Breast epithelium (tissue), 4 donors: ENCODE results near the gene PDE4D. TPM values are rescaled to one million over a fixed set of nuclear protein-coding genes. Genes with fewer than 3 reads are reported as not detected.

Experiments used
- DNase-seq, 2 donors: peaks; one replicate each; pipeline ENCODE4 v3.0.0-alpha.2; 2019; ENCODE audit warnings: low spot score in 2 of 2
- H3K27ac ChIP-seq, 2 donors: fragments of 200-600 bp; sonication (generic) in 1 of 2; one replicate each; pipeline ENCODE4 v1.5.1; 2016 to 2019; ENCODE audit warnings: mild to moderate bottlenecking in 1 of 2
- H3K27me3 ChIP-seq, 2 donors: fragments of 200-600 bp; sonication (generic) in 1 of 2; one replicate each; pipeline versions ENCODE4 v1.5.1 to v1.6.0; 2017 to 2019; ENCODE audit warnings: control low read depth in 1 of 2, mild to moderate bottlenecking in 1 of 2
- H3K36me3 ChIP-seq: fragments of 200-600 bp; one replicate; pipeline ENCODE4 v1.5.1; 2019
- H3K4me1 ChIP-seq, 2 donors: fragments of 200-600 bp; sonication (generic); one replicate each; pipeline ENCODE4 v1.5.1; 2016 to 2019; ENCODE audit warnings: control low read depth in 1 of 2
- H3K4me3 ChIP-seq, 3 donors: fragments of 200-600 bp; sonication (generic); 1 replicate in 2 of 3; 2 replicates in 1 of 3; pipeline ENCODE4 v1.5.1; 2016 to 2019; ENCODE audit warnings: mild to moderate bottlenecking in 3 of 3, moderate library complexity in 2 of 3
- H3K9me3 ChIP-seq, 2 donors: fragments of 200-600 bp; sonication (generic) in 1 of 2; one replicate each; pipeline ENCODE4 v1.5.1; 2016 to 2019; ENCODE audit warnings: control low read depth in 1 of 2
- POLR2A ChIP-seq: fragments of 450-650 bp; IDR thresholded peaks from one replicate; pipeline ENCODE4 v1.6.1; 2016; ENCODE audit warnings: antibody characterized with exemption, mild to moderate bottlenecking, moderate library complexity
- POLR2AphosphoS5 ChIP-seq, 3 donors: sonication (generic); formaldehyde crosslinking; IDR thresholded peaks; one replicate each; pipeline ENCODE4 v1.6.1; 2017; ENCODE audit warnings: antibody characterized with exemption in 3 of 3
- intact Hi-C: fragments of 100-400 bp; cut with DNase I; formaldehyde crosslinking; loops from one replicate; pipeline ENCODE4 v1.15.1; 2023; ENCODE audit warnings: low total_unique reads
- total RNA-seq, 3 donors: library from RNA; depleted of rRNA; stranded (reverse); fragments of >200 nt; gene quantifications; one replicate each; pipeline ENCODE4 v1.1.0, GENCODE V29; 2016
- TF ChIP-seq, protein P1 (sequence below), 3 donors: fragments of 450-650 bp; IDR thresholded peaks; one replicate each; pipeline ENCODE4 v1.5.1; 2016 to 2017; ENCODE audit warnings: antibody characterized with exemption in 3 of 3, mild to moderate bottlenecking in 3 of 3, moderate library complexity in 3 of 3

PDE4D gene
- total RNA-seq, 3 donors from 2014 or later = 14.4 to 37.4 (median 28.2) TPM

DNA sequence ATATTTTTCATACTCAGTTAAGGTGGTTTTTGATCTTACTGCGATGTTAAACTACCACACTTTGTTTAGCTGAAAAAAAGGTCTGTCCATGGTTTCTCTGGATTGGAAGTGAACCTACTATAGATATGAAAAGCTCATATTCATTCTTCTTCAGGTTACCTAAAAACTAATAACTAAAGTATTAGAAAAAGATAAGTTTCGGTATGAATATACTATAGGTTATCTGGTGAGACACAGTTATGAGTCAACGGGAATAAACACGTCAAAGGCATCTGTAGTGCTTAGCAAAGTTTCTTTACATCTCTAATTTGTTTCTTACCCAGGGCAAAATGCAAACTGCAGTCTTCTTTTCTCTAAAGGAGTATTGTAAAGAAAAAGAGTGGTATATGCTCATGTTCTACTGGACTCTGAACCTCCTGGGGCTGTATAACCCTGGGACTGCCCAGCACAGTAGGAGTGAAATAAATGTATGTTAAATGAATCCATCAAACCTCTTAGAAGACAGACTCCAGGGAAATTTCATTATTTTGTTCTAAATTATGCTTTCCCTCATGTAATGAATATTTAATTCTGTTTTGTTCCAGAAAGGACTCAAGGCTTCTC lies 521.9 kb downstream of the PDE4D start:
- no peaks in the 10 kb centered on the region for H3K9me3 ChIP-seq
- intact Hi-C loops = no loop called here
- H3K4me1 ChIP-seq = no peaks in the 10 kb centered on the region
- H3K4me3 ChIP-seq = no peak overlapping the region
- H3K36me3 ChIP-seq = no peaks in the 10 kb centered on the region
- no peak overlapping the region for H3K27ac ChIP-seq
- H3K27me3 ChIP-seq = no peaks in the 10 kb centered on the region
- DNase-seq = no peak
- TF ChIP-seq POLR2AphosphoS5 (IDR thresholded peaks at IDR 0.05) (no peak), POLR2A (no peak)
- TF ChIP-seq, protein P1, sequence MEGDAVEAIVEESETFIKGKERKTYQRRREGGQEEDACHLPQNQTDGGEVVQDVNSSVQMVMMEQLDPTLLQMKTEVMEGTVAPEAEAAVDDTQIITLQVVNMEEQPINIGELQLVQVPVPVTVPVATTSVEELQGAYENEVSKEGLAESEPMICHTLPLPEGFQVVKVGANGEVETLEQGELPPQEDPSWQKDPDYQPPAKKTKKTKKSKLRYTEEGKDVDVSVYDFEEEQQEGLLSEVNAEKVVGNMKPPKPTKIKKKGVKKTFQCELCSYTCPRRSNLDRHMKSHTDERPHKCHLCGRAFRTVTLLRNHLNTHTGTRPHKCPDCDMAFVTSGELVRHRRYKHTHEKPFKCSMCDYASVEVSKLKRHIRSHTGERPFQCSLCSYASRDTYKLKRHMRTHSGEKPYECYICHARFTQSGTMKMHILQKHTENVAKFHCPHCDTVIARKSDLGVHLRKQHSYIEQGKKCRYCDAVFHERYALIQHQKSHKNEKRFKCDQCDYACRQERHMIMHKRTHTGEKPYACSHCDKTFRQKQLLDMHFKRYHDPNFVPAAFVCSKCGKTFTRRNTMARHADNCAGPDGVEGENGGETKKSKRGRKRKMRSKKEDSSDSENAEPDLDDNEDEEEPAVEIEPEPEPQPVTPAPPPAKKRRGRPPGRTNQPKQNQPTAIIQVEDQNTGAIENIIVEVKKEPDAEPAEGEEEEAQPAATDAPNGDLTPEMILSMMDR (IDR thresholded peaks at IDR 0.05) = no peak

DNA sequence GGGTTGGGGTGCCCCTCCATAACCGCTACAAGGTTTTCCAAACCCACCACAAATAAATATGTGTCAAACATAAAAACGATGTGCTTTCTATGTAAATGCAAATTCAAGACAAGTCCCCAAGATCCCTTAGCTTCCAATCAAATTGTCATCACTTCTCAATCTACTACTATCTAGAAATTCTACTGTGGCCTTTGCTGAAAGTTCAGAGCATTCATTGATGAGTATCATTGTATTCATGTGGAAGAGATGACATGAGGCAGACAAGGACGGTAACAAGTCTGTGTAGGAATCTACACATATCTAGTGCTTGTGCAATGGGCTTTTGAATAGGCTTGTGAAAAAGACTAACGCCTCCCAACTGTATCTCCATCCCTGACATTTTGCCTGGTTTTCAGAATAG lies 524.6 kb downstream of the PDE4D start:
- TF ChIP-seq, protein P1 (IDR thresholded peaks at IDR 0.05) = no peak
- Histone ChIP-seq H3K4me3 (no peak overlapping the region), H3K4me1 (no peaks in the 10 kb centered on the region), H3K9me3 (no peaks in the 10 kb centered on the region), H3K36me3 (no peaks in the 10 kb centered on the region), H3K27me3 (no peaks in the 10 kb centered on the region), H3K27ac (no peak overlapping the region)
- DNase-seq = no peak
- intact Hi-C loops = no loop called here

DNA sequence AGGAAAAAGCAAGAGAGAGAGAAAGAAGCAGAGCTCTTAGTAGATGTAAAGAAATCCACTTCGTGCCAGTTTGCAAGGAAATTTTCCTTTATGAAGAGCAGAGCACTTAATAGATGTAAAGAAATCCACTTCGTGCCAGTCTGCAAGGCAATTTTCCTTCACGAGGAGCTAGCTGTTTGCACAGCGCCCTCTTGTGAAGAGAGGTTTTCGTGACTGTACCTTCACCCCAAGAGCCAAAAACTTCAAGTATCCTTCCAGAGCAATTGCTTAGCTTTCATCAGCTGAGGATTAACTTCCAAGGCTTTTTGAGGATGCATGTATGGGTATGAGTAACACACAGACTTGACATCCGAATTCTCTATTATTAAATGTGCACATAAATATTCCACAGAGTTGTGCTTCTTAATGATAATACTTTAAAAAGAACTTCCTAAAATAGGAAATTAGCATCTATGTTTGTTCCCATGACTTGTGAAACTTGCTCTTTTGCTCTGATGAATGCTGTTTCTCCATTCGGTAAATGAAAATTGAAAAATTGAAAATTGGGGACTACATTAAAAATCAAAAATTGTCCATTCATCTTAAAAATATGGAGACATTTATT lies 525.6 kb downstream of the PDE4D start:
- DNase-seq = no peak
- intact Hi-C loops = no loop called here

DNA sequence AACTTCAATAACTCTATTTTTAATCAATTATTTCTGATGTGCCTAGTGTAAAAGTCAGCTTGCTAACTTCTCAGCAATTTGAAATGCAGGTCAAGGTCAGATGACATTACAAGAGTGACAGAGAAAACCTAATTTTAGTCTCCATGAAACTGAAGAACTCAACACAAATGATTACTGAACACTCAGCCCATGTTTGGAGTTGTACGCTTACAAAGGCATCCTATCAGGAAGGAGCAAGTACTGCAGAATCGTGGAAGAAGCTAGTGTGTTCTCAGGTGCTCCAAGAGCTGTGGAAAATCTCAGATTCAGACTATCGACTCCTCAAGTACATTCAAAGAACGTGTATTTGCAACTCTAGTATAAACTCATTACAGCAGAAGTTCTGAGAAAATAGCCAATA lies 526.7 kb downstream of the PDE4D start:
- Histone ChIP-seq H3K27me3 (no peaks in the 10 kb centered on the region), H3K36me3 (no peaks in the 10 kb centered on the region), H3K27ac (no peak overlapping the region), H3K9me3 (no peaks in the 10 kb centered on the region), H3K4me1 (no peaks in the 10 kb centered on the region), H3K4me3 (no peak overlapping the region)
- no peak for DNase-seq
- TF ChIP-seq POLR2A (no peak), POLR2AphosphoS5 (IDR thresholded peaks at IDR 0.05) (no peak)
- TF ChIP-seq, protein P1 (IDR thresholded peaks at IDR 0.05) = no peak
- intact Hi-C loops = no loop called here

More for the DNA sequence above, 525.6 kb downstream of the PDE4D start:
- Histone ChIP-seq H3K9me3 (no peaks in the 10 kb centered on the region), H3K36me3 (no peaks in the 10 kb centered on the region), H3K27me3 (no peaks in the 10 kb centered on the region), H3K4me1 (no peaks in the 10 kb centered on the region), H3K27ac (no peak overlapping the region), H3K4me3 (no peak overlapping the region)
- TF ChIP-seq POLR2A (no peak), POLR2AphosphoS5 (IDR thresholded peaks at IDR 0.05) (no peak)
- TF ChIP-seq, protein P1 (IDR thresholded peaks at IDR 0.05) = peak in 2 of 3 donors; percentile 42 to 60

DNA sequence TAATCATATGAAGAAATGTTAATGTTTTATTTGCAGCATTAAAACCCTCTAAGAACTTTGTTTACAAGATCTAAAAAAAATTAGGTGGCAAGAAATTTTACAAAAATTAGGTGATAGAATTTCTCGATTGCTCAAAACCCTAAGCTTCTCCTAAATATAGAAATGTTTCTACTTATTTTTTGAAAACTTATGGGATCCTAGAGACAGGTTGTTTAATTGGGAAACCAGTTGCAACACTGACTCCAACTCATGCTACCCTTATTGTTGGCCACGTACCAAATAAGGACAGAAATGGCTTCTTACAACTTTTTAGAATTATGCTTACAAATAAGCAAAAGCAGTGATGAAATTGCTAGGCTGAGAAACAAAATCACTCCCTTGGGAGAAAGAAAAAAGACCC lies 531.1 kb downstream of the PDE4D start:
- H3K4me1 ChIP-seq = no peaks in the 10 kb centered on the region
- no peak for TF ChIP-seq POLR2A
- TF ChIP-seq POLR2AphosphoS5 (IDR thresholded peaks at IDR 0.05) = no peak
- TF ChIP-seq, protein P1 (IDR thresholded peaks at IDR 0.05) = no peak
- no peak for DNase-seq
- H3K27me3 ChIP-seq = no peaks in the 10 kb centered on the region
- no peak overlapping the region for H3K4me3 ChIP-seq
- H3K27ac ChIP-seq = no peak overlapping the region
- H3K9me3 ChIP-seq = no peaks in the 10 kb centered on the region
- H3K36me3 ChIP-seq = no peaks in the 10 kb centered on the region
- intact Hi-C loops = no loop called here
